Duodenal mucosa (tissue), 2 donors: ENCODE results near the gene SLC7A4.

Source experiments
- H3K27ac ChIP-seq: one replicate; pipeline ENCODE4 v1.7.0; 2013; ENCODE audit warnings: low read depth, low read length
- H3K27me3 ChIP-seq, 2 donors: one replicate each; pipeline ENCODE4 v1.7.0; 2013; ENCODE audit warnings: low read length in 2 of 2, control low read depth in 1 of 2; ENCODE audit not compliant: insufficient read depth in 2 of 2, control insufficient read depth in 1 of 2
- H3K36me3 ChIP-seq, 2 donors: one replicate each; pipeline ENCODE4 v1.7.0; 2013; ENCODE audit warnings: low read length in 2 of 2, control low read depth in 1 of 2; ENCODE audit not compliant: insufficient read depth in 2 of 2, control insufficient read depth in 1 of 2
- H3K4me1 ChIP-seq, 2 donors: one replicate each; pipeline ENCODE4 v1.7.0; 2013; ENCODE audit warnings: low read length in 2 of 2, control low read depth in 1 of 2; ENCODE audit not compliant: insufficient read depth in 2 of 2, control insufficient read depth in 1 of 2
- H3K4me3 ChIP-seq, 2 donors: one replicate each; pipeline ENCODE4 v1.7.0; 2013; ENCODE audit warnings: low read length in 2 of 2, low read depth in 1 of 2
- H3K9ac ChIP-seq, 2 donors: one replicate each; pipeline ENCODE4 v1.7.0; 2013; ENCODE audit warnings: low read length in 2 of 2, low read depth in 1 of 2
- H3K9me3 ChIP-seq, 2 donors: one replicate each; pipeline ENCODE4 v1.7.0; 2013; ENCODE audit warnings: low read length in 2 of 2, control low read depth in 1 of 2; ENCODE audit not compliant: control insufficient read depth in 1 of 2

SLC7A4 gene

GRCh38 chr22:20996598-20997535 is 35.5 kb downstream of the SLC7A4 start:
- Histone ChIP-seq H3K27me3 (no peaks in the 10 kb centered on the region), H3K4me1 (peaks cover 12 to 22% of the 10 kb centered on the region in 2 donors), H3K4me3 (no peak overlapping the region), H3K9ac (no peak overlapping the region), H3K27ac (no peak overlapping the region), H3K9me3 (no peaks in the 10 kb centered on the region), H3K36me3 (peaks cover 15 to 71% of the 10 kb centered on the region in 2 donors)

GRCh38 chr22:20996031-20996410 is 36.3 kb downstream of the SLC7A4 start:
- Histone ChIP-seq H3K27me3 (no peaks in the 10 kb centered on the region), H3K36me3 (peaks cover 18 to 80% of the 10 kb centered on the region in 2 donors), H3K9me3 (no peaks in the 10 kb centered on the region), H3K9ac (no peak overlapping the region), H3K4me3 (no peak overlapping the region), H3K4me1 (peaks cover 12 to 16% of the 10 kb centered on the region in 2 donors), H3K27ac (no peak overlapping the region)

GRCh38 chr22:20995329-20996030 is 36.9 kb downstream of the SLC7A4 start:
- Histone ChIP-seq H3K27ac (no peak overlapping the region), H3K9ac (no peak overlapping the region), H3K9me3 (no peaks in the 10 kb centered on the region), H3K27me3 (no peaks in the 10 kb centered on the region), H3K4me1 (peaks cover 6 to 11% of the 10 kb centered on the region in 2 donors), H3K4me3 (no peak overlapping the region), H3K36me3 (peaks cover 18 to 85% of the 10 kb centered on the region in 2 donors)

- no peak overlapping the region for H3K27ac ChIP-seq
- H3K4me3 ChIP-seq: no peak overlapping the region
- H3K9me3 ChIP-seq: no peaks in the 10 kb centered on the region
- peaks cover under 1 to 5% of the 10 kb centered on the region in 2 donors for H3K4me1 ChIP-seq
- H3K36me3 ChIP-seq: peaks cover 18 to 86% of the 10 kb centered on the region in 2 donors
- no peak overlapping the region for H3K9ac ChIP-seq
- no peaks in the 10 kb centered on the region for H3K27me3 ChIP-seq
Observed at GRCh38 chr22:20994902-20995241, 37.5 kb downstream of the SLC7A4 start.

GRCh38 chr22:20994128-20994901 is 38.0 kb downstream of the SLC7A4 start:
- Histone ChIP-seq H3K27me3 (no peaks in the 10 kb centered on the region), H3K4me1 (no peaks in the 10 kb centered on the region), H3K36me3 (peaks cover 18 to 80% of the 10 kb centered on the region in 2 donors), H3K9ac (no peak overlapping the region), H3K9me3 (no peaks in the 10 kb centered on the region), H3K27ac (no peak overlapping the region), H3K4me3 (no peak overlapping the region)

GRCh38 chr22:20993304-20994127 is 38.8 kb downstream of the SLC7A4 start:
- Histone ChIP-seq H3K4me1 (no peaks in the 10 kb centered on the region), H3K27me3 (no peaks in the 10 kb centered on the region), H3K4me3 (no peak overlapping the region), H3K36me3 (peaks cover 18 to 73% of the 10 kb centered on the region in 2 donors), H3K9ac (no peak overlapping the region), H3K27ac (no peak overlapping the region), H3K9me3 (no peaks in the 10 kb centered on the region)

- Histone ChIP-seq H3K9ac (no peak overlapping the region), H3K36me3 (peaks cover 21 to 73% of the 10 kb centered on the region in 2 donors), H3K4me1 (no peaks in the 10 kb centered on the region), H3K27ac (no peak overlapping the region), H3K4me3 (no peak overlapping the region), H3K27me3 (no peaks in the 10 kb centered on the region), H3K9me3 (no peaks in the 10 kb centered on the region)
Observed at GRCh38 chr22:20992456-20993303, 39.7 kb downstream of the SLC7A4 start.

GRCh38 chr22:20992056-20992442 is 40.3 kb downstream of the SLC7A4 start:
- Histone ChIP-seq H3K9ac (no peak overlapping the region), H3K27me3 (no peaks in the 10 kb centered on the region), H3K27ac (no peak overlapping the region), H3K4me1 (no peaks in the 10 kb centered on the region), H3K9me3 (no peaks in the 10 kb centered on the region), H3K36me3 (peaks cover 21 to 69% of the 10 kb centered on the region in 2 donors), H3K4me3 (no peak overlapping the region)
